A673 (cell line): Measurements from ENCODE around the gene ENDOU. TPM values are rescaled to one million over a fixed set of nuclear protein-coding genes. Genes with fewer than 3 reads are reported as not detected.
"Not testable (repeated sequence)": the region's sequence is repeated elsewhere in the genome, so short reads cannot be mapped to it uniquely, and the experiment has no call there.

ENCODE experiments used
- BruUV-seq: library from RNA; stranded (reverse); fragments of 400-500 nt; replicated peaks from 2 replicates; lab custom pipeline; 2021; lab: Mats Ljungman, UMichigan
- CTCF ChIA-PET: fragments of 300-600 bp; sonication (Branson Sonifier 250); formaldehyde crosslinking; loops from one replicate; lab custom pipeline; 2022; ENCODE audit warnings: antibody characterized with exemption; lab: Charles Lee
- POLR2A ChIA-PET: fragments of 300-600 bp; sonication (Branson Sonifier 250); formaldehyde crosslinking; loops from one replicate; lab custom pipeline; 2022; ENCODE audit warnings: antibody characterized with exemption; ENCODE audit not compliant: low non-redundant PET; lab: Charles Lee
- DNase-seq: peaks from one replicate; pipeline ENCODE4 v3.0.0-alpha.2; 2015; ENCODE audit warnings: low spot score
- H3K27ac ChIP-seq: fragments of 200-600 bp; sonication (generic); 2 replicates; pipeline ENCODE4 v1.5.1; 2016; ENCODE audit warnings: mixed run types, low read depth, mild to moderate bottlenecking, mixed read lengths, antibody characterized with exemption, low read length; ENCODE audit not compliant: poor library complexity, severe bottlenecking
- H3K27me3 ChIP-seq: fragments of 200-600 bp; sonication (generic); replicated peaks from 2 replicates; pipeline ENCODE4 v1.6.1; 2017; ENCODE audit warnings: mixed run types, low read depth, mild to moderate bottlenecking, mixed read lengths, antibody characterized with exemption, low read length; ENCODE audit not compliant: insufficient read depth, poor library complexity
- H3K36me3 ChIP-seq: fragments of 200-600 bp; sonication (generic); 2 replicates; pipeline ENCODE4 v1.6.1; 2016; ENCODE audit warnings: mixed run types, mild to moderate bottlenecking, mixed read lengths, antibody characterized with exemption, low read length; ENCODE audit not compliant: insufficient read depth, poor library complexity, severe bottlenecking
- H3K4me1 ChIP-seq: fragments of 200-600 bp; sonication (generic); 2 replicates; pipeline ENCODE4 v1.6.1; 2017; ENCODE audit warnings: mixed run types, mild to moderate bottlenecking, mixed read lengths, antibody characterized with exemption, low read length; ENCODE audit not compliant: insufficient read depth, poor library complexity, severe bottlenecking
- H3K4me3 ChIP-seq: fragments of 200-600 bp; sonication (generic); 2 replicates; pipeline ENCODE4 v1.5.1; 2016; ENCODE audit warnings: low read depth, mixed run types, mild to moderate bottlenecking, mixed read lengths, low read length; ENCODE audit not compliant: poor library complexity, severe bottlenecking
- H3K9me3 ChIP-seq: fragments of 200-600 bp; sonication (generic); 2 replicates; pipeline ENCODE4 v1.6.1; 2016; ENCODE audit warnings: mixed run types, low read depth, mild to moderate bottlenecking, mixed read lengths, antibody characterized with exemption, low read length; ENCODE audit not compliant: poor library complexity, severe bottlenecking
- EZH2 ChIP-seq: fragments of 200-600 bp; sonication (generic); IDR thresholded peaks from 2 replicates; pipeline ENCODE4 v1.6.1; 2017; ENCODE audit warnings: borderline replicate concordance, low read depth, mild to moderate bottlenecking, mixed read lengths, antibody characterized with exemption, low read length; ENCODE audit not compliant: poor library complexity, severe bottlenecking
- intact Hi-C: fragments of 100-400 bp; cut with micrococcal nuclease; formaldehyde crosslinking; loops from one replicate; pipeline ENCODE4 v1.10.0; 2022; ENCODE audit not compliant: unreplicated experiment
- total RNA-seq: library from RNA; stranded (reverse); gene quantifications from 2 replicates; pipeline ENCODE4 v1.2.3, GENCODE V29; 2021
- TF ChIP-seq, protein P1 (sequence below): fragments of 300-800, 200-600 bp; sonication (generic); conservative IDR thresholded peaks from 2 replicates; pipeline ENCODE4 v1.5.1; 2017; ENCODE audit warnings: low read depth, mild to moderate bottlenecking, antibody characterized with exemption, low read length, moderate library complexity, mixed read lengths

The ENDOU gene
- total RNA-seq, 1 experiment from 2014 or later, result 0.58 TPM

DNA sequence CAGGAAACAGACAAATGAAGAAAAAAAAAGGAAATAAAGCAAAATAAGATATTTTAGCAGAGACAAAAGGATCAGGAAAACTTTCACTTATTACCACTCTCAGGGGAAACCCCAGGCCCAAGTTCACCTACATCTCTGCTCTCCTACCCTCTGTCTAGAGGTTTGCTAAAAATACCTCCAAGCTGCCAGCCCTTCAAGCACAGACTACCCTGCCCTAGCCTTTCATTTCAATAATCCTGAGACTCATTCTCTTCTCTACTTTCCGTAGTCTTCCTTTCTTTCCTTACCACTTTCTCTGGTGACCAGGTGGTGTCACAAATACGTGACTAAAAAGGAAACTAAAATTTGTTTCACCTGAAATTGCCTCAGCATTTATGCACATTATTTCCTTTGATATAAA, 53.2 kb downstream of the ENDOU start:
- Histone ChIP-seq H3K4me3 (no peak overlapping the region), H3K27ac (no peak overlapping the region), H3K27me3 (no peaks in the 10 kb centered on the region), H3K9me3 (no peaks in the 10 kb centered on the region), H3K36me3 (peaks cover 29% of the 10 kb centered on the region), H3K4me1 (peaks cover 7% of the 10 kb centered on the region)
- DNase-seq, result no peak
- TF ChIP-seq, protein P1, sequence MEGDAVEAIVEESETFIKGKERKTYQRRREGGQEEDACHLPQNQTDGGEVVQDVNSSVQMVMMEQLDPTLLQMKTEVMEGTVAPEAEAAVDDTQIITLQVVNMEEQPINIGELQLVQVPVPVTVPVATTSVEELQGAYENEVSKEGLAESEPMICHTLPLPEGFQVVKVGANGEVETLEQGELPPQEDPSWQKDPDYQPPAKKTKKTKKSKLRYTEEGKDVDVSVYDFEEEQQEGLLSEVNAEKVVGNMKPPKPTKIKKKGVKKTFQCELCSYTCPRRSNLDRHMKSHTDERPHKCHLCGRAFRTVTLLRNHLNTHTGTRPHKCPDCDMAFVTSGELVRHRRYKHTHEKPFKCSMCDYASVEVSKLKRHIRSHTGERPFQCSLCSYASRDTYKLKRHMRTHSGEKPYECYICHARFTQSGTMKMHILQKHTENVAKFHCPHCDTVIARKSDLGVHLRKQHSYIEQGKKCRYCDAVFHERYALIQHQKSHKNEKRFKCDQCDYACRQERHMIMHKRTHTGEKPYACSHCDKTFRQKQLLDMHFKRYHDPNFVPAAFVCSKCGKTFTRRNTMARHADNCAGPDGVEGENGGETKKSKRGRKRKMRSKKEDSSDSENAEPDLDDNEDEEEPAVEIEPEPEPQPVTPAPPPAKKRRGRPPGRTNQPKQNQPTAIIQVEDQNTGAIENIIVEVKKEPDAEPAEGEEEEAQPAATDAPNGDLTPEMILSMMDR, result no peak
- TF ChIP-seq EZH2, result no peak
- intact Hi-C loops, result no loop called here
- POLR2A ChIA-PET, result no interaction called here
- BruUV-seq, result no TSS peak
- CTCF ChIA-PET, result no interaction called here

DNA sequence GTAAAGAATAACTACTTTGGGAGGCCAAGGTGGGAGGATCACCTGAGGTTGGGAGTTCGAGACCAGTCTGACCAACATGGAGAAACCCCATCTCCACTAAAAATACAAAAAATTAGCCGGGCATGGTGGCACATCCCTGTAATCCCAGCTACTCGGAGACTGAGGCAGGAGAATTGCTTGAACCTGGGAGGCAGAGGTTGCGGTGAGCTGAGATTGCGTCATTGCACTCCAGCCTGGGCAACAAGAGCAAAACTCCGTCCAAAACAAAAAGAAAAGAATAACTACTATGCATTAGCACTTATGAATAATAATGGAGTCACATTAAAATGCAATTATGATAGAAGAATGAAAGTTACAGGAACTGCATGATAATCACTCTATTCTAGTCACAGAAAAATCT, 57.4 kb downstream of the ENDOU start:
- H3K4me1 ChIP-seq, POLR2A ChIA-PET, H3K27ac ChIP-seq, BruUV-seq, H3K9me3 ChIP-seq, H3K27me3 ChIP-seq, DNase-seq, H3K4me3 ChIP-seq, intact Hi-C loops: not testable (repeated sequence)
- peaks cover 40% of the 10 kb centered on the region for H3K36me3 ChIP-seq
- CTCF ChIA-PET, result interaction anchor here (1.2 kb wide), 1 partner anchor 16 kb away, joined by 3 read pairs; no protein-coding TSS in a partner anchor

Other genes with a start within 250 kb of the ENDOU start
- 70.5 and 81.1 TPM in 2 replicates for gene RPAP3, start 19.5 kb downstream of the ENDOU start, total RNA-seq
- 4.3 and 5.7 TPM in 2 replicates for gene RAPGEF3, start 33.4 kb upstream of the ENDOU start, total RNA-seq
- gene SLC48A1, start 47.7 kb upstream of the ENDOU start, total RNA-seq, result 39.3 and 39.8 TPM in 2 replicates
- gene HDAC7, start 94.4 kb upstream of the ENDOU start, total RNA-seq, result 58.9 and 63.0 TPM in 2 replicates
- gene VDR, start 179.5 kb upstream of the ENDOU start, total RNA-seq, result 0.43 and 0.76 TPM in 2 replicates
- gene TMEM106C, start 238.1 kb upstream of the ENDOU start, total RNA-seq, result 166 and 182 TPM in 2 replicates